ENCODE results near the gene RAB1B.

DNA sequence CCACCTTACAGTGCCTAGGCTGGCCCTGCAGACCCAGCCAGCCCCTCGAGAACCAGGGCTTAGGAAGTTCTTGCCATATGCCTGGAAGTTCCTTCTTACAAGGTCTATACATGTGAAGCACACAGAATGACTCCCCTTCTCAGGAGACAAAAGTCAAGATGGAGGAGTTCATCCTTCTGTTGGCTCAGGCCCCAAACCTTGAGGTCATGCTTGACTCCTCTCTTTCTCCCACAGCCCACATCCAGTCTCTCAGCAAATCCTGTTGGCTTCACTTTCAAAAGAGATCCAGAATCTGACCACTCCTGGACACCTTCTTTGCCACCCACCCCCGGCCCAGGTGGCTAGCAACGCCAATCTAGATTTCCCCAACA lies 50.1 kb downstream of the RAB1B start:
- TF ChIP-seq EGR1 (IDR thresholded peaks at IDR 0.05; ENCODE audit: borderline replicate concordance in 1 of 2, low read depth in 2 of 2, low read length in 2 of 2): no peak
- TF ChIP-seq RAD21 (IDR thresholded peaks at IDR 0.05; ENCODE audit: insufficient read depth, low read depth, low read length): no peak
